ENCODE data around the gene HHATL.
"Not testable (repeated sequence)": the region's sequence is repeated elsewhere in the genome, so short reads cannot be mapped to it uniquely, and the experiment has no call there.

Gene HHATL

GRCh38 chr3:42734263-42734860, 31.8 kb upstream of the HHATL start:
- DNase-seq (ENCODE audit: low spot score) = no peak

DNA sequence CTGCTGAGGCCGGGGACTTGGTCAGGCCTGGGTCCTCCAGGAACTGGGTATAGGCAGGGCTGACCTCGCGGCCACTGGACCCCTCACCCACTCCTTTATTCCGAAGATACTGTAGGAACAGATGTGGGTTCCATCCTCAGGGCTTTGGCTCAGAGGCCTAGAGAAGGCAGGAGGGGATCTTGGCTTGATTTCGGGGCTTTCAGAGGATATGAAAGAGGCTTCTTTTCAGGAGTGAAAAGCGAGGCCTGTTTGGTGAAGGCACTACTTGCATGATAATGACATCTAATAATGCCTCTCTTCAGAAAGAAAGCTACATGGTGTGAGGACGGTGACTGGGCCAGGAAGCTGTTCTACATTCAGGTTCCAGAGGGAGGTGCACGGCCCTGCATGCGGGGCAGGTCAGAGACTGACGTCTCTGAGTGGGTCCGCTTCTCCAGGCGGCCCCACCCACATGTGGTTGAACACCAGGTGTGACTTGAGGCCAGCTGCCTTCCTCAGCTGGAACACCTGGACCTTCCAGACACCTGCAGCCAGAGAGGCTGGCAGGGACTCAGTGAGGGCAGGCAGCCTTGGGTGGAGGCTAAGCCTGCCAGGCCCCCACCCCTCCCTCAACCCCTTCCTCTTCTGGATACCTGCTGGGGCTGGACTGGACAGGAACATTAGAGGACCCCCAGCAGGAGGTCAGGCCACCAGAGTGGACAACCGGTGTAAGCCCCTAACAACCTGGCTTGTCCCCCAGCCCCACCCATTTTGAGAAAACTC, 31.1 kb upstream of the HHATL start:
- peak; percentile 96 for DNase-seq (ENCODE audit: low spot score)

- peak; percentile 53 for DNase-seq (ENCODE audit: low spot score)
These were observed 30.3 kb upstream of the HHATL start for GRCh38 chr3:42732829-42733459.

DNA sequence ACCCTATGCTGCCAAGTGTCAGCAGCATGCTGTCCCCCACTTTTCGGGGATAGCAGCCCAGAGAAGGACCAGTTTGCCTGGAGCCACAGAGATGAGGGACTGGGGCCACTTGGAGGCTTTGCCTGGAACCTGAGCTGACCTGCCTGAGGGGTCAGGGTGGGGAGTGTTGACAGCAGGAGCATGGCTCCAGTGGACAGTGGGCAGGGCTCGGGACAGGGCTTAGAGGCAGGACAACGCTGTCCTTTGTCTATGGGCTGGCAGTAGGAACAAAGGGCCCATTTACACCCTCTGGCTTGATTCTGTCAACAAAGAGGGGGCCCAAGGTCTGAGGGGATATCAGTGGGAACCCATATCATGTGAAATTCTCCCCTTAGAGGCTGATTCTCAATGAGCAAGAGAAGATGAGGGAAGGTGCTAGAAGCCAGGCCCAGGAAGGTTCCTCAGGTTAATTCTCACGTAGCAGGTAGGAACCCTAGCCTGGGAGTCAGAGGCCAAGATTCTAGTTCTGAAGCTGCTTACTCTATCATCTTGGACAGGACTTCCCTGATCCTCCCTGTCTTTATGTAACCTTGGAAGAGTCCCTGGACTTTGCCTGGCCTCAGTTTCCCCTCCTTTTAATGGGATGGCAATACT, 29.7 kb upstream of the HHATL start:
- peak; percentile 96 for DNase-seq (ENCODE audit: low spot score)

- no peak for DNase-seq (ENCODE audit: low spot score)
These were observed 29.0 kb upstream of the HHATL start for GRCh38 chr3:42731476-42732195.

- DNase-seq (ENCODE audit: low spot score) = no peak
These were observed 28.3 kb upstream of the HHATL start for GRCh38 chr3:42730706-42731420.

DNA sequence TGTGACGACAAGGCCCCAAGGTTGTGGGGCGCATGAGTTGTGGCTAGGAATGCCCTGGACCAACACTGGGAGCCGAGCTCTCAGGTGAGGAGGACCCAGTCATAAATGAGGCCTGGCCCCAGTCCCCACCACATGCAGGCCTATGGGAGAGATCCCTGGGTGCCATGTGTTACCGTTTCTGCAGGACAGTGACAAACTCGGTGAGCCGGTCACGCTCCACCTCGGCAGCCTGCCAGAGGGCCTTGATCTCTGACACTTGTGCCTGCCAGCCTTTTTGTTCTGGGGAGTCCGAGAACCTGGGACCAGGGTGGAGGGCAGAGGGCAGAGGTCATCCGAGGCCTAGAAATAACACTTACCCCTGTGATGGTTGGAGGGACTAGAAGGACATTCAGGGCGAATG, 27.7 kb upstream of the HHATL start:
- no peak for DNase-seq (ENCODE audit: low spot score)

DNA sequence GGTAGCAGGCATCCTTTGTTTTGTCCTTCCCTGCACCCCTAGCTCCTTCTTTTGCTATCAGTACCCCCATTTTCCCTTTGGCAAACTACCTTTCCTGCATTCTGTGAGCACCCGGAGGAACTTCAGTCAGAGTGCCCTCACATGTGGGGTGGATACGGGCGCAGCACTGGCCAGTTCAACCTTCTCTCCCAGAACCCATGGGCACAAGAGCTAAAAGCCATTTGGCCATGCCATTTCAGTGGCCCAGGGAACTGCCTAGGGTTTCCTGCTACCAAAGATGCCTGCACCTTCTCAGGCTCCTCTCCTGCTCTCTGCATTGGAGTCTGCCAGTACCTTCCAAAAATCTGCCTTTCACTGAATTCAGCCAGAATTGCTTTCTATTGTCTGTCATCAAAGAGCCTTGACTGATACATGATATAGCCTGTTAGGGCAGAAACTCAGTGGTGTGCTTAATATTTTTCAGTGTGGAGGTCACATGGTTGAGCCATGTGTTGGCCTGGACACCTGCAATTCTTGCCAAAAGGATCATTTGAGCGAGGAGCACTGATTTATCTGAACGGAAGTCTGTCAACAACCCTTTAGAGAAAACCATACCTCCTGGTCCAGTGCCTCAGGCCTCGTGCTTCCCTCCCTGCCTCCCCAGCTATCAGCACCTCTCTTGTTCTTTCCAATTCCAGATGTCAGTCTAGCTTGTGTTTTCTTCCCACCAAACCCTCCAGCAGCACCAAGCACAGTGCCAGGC, 27.0 kb upstream of the HHATL start:
- DNase-seq (ENCODE audit: low spot score) = no peak

DNA sequence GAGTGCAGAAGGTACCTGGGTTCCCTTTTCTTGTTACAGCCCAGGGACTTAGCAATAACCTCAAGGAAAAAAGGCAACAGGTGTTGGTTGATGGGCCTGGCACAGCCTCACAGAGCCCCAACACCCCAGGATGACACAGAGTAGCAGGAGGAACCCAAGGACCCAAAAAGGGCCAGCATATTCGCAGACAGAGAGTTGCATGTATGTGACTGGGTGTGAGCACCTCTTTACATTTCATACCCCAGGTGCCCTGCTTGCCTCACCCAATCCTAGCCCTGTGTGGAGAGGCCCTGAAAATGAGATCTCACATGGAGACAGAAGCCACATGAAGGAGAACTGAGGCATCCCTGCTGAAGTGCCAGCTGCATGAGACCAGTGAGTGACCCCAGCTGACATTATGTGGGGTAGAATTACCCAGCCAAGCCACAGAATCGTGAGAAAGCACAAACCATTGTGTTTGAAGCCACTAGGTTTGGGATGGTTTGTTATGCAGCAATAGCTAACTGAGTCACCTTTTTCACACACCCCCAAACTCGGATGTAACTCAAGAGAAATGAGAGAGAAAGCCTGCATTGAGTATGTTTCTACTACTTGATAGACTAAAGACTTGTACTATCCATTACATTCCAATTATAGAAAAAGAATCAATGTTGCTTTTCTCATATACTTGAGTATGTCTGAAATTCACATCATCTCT, 26.2 kb upstream of the HHATL start:
- DNase-seq (ENCODE audit: low spot score) = no peak

DNA sequence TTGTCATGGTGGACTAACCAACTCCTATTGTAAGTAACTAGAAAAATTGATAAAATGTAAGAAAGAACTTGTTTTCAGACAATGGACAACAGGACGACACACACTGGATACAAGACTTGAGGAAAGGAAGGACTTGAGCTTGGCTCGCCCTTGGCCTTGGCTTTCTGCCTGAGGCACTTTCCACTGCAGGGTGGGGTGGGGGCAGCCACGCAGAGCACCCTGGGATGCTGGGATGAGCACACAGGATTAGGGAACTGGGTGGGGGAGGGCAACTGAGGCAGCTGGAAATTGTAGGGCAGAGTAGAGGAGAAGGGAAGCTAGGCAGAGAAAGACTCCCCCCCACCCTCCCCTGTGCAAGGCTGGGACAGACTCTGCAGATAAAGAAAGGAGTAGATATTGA, 25.5 kb upstream of the HHATL start:
- peak; percentile 83 for DNase-seq (ENCODE audit: low spot score)

GRCh38 chr3:42725454-42725853, 22.9 kb upstream of the HHATL start:
- DNase-seq (ENCODE audit: low spot score) = peak; percentile 86

- DNase-seq (ENCODE audit: low spot score) = peak; percentile 75
These were observed 20.6 kb upstream of the HHATL start for GRCh38 chr3:42723219-42723618.

DNA sequence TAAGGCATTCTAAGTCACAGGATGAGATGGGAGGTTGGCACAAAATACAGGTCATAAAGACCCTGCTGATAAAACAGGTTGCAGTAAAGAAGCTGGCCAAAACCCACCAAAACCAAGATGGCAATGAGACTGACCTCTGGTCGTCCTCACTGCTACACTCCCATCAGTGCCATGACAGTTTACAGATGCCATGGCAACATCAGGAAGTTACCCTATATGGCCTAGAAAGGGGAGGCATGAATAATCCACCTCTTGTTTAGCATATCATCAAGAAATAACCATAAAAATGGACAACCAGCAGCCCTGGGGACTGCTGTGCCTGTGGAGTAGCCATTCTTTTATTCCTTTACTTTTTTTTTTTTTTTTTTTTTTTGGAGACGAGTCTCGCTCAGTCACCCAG, 19.8 kb upstream of the HHATL start:
- not testable (repeated sequence) for DNase-seq (ENCODE audit: low spot score)

DNA sequence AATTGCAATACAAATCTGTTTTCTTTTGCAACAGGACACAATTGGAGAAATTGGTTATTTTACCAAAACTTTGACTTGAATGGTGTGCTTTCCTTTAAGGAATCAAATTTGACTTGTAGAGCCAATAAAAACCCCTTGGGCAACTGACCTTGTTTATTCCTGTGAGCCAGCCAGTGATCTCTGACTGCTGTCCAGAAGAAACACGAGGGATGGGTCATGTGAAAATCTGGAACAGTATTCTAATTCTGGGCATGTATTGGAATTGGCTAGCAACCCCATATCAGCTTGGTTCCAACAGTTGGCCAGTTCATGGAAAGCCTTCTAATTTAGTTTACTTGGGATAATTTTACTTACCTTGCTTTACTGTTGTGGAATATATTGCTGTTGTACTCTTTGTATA, 19.1 kb upstream of the HHATL start:
- DNase-seq (ENCODE audit: low spot score) = peak; percentile 91

GRCh38 chr3:42720126-42720525, 17.5 kb upstream of the HHATL start:
- DNase-seq (ENCODE audit: low spot score) = no peak

DNA sequence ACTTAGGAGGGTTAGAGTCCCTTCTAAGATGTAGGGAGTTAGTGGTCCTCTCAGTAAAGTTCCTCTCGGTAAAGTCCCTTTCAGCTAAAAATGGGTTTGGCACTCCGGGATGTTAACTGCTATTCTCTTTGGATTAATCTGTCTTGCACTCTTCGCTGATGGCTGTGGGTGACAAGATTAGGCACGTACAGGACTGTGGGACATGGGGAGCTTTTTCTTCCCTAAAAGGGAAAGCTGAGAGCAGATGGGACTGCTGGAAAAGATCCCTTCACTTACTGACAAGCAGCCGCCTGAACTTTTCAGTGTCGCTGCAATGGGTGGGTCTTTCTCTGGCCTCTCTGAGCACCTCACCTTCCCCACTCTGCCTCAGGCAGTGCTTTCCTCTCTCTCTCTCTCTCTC, 16.4 kb upstream of the HHATL start:
- no peak for DNase-seq (ENCODE audit: low spot score)

DNA sequence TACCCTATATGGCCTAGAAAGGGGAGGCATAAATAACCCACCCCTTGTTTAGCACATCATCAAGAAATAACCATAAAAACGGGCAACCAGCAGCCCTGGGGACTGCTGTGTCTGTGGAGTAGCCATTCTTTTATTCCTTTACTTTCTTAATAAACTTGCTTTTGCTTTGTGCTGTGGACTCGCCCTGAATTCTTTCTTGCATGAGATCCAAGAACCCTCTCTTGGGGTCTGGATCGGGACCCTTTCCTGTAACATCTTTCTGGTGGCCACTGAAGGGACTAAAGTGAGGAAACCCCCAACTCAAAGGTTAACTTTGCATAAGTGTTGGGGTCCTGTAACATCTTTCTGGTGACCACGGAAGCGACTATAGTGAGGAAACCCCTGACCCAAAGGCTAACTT, 15.7 kb upstream of the HHATL start:
- no peak for DNase-seq (ENCODE audit: low spot score)

DNA sequence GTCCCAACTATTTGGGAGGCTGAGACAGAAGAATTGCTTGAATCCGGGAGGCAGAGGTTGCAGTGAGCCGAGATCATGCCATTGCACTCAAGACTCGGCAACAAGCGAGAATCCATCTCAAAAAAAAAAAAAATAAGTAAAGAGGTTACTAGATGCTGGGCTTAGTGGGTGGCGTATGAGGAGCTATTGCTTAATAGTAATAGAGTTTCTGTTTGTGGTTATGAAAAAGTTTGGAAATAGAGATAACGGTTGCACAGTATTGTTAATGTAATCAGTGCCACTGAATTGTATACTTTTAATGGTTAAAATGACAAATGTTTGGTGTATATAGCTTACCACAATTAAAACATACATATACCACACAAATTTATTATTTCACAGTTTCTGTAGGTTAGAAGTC, 14.7 kb upstream of the HHATL start:
- DNase-seq (ENCODE audit: low spot score) = no peak

DNA sequence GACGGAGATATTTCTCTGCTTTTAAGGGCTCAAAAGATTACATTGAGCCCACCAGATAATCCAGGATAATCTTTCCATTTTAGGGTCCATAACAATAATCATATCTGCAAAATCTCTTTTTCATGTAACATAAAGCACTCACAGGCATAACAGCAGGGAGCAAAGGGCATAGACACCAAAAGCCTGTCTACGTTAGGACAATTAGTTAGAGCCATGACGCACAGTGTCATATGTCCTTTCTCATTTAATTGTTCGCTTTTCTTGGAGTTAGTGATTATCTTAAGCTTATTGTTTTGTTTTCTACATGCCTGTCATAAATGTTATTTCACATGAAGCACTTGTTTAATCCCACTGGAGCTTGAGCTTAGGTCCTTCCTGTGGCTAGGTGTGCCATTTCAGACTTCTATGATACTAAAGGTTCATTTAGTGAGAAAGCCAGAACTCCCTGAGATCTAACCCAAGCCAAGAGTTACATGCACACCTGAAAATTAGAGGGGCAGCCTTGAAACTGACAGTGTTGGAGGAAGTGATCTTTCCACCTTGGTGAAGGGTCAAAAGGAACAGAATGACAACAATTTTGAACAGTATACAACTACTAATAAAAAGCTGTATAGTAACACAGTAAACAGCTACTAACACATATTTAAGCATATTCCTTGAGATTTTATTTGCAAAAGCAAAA, 11.7 kb upstream of the HHATL start:
- no peak for DNase-seq (ENCODE audit: low spot score)

GRCh38 chr3:42713747-42714146, 11.1 kb upstream of the HHATL start:
- DNase-seq (ENCODE audit: low spot score) = no peak
